ENCODE data around the gene CNRIP1.

The CNRIP1 gene

DNA sequence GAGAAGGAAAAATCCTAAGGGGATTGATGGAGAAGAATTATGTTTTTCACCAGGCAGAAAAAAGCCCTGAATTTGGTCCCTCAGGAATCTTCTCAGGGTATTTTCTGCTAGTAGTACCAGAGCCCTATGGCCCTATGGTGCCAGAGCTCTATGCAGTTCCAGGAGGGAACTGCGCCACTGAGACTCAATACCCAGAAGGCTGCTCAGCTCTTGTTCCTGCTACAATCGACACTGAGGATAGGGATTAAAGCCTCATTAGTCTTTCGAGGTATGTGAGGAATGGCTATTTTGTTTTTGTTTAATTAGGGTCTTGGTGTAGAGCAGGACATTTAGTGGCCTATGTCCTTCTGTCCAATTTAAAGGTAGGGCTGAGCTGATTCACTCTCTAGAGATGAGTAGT is 45.7 kb downstream of the CNRIP1 start:
- DNase-seq (ENCODE audit: low read depth): no peak
- TF ChIP-seq, protein P1, sequence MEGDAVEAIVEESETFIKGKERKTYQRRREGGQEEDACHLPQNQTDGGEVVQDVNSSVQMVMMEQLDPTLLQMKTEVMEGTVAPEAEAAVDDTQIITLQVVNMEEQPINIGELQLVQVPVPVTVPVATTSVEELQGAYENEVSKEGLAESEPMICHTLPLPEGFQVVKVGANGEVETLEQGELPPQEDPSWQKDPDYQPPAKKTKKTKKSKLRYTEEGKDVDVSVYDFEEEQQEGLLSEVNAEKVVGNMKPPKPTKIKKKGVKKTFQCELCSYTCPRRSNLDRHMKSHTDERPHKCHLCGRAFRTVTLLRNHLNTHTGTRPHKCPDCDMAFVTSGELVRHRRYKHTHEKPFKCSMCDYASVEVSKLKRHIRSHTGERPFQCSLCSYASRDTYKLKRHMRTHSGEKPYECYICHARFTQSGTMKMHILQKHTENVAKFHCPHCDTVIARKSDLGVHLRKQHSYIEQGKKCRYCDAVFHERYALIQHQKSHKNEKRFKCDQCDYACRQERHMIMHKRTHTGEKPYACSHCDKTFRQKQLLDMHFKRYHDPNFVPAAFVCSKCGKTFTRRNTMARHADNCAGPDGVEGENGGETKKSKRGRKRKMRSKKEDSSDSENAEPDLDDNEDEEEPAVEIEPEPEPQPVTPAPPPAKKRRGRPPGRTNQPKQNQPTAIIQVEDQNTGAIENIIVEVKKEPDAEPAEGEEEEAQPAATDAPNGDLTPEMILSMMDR (IDR thresholded peaks at IDR 0.05; ENCODE audit: insufficient read depth, low read depth, low read length, missing control alignments): no peak
- no peak overlapping the region for H3K4me3 ChIP-seq (ENCODE audit: low read depth, low read length)

DNA sequence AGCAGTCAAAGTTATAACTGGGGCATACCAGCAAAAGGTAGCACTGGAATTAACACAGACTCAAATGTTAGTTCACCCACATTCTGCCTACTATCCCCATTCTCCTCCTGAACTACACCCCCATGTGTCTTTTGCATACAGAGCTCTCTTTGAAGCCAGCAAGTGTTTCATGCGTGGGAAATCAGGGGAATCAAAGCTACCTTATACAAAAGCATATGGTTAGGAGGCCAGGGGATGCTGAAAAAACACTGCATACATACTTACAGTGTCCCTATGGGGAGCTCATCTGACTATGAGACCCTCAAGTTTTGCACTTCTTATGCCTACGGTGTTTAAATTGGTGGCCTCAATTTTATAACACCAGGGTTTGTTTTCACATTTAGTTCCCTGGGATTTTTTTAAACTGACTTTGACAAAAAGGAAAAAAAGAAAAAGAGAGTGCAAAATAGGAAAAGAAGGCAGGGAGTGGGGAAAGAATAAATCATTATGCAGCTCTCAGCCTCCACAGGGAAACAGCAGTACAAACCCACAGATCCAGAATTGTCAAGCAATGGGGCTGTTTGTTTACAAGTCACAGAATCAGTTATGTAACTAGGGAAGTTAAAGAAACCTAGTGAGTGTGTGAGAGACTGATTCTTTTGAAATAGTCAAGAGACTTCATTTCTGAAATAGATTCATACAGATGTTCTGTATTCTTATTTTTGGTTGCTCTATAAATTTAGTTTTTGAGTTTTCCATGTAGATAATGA is 47.3 kb downstream of the CNRIP1 start:
- H3K4me3 ChIP-seq (ENCODE audit: low read depth, low read length): no peak overlapping the region
- TF ChIP-seq, protein P1 (IDR thresholded peaks at IDR 0.05; ENCODE audit: insufficient read depth, low read depth, low read length, missing control alignments): no peak
- no peak for DNase-seq (ENCODE audit: low read depth)

DNA sequence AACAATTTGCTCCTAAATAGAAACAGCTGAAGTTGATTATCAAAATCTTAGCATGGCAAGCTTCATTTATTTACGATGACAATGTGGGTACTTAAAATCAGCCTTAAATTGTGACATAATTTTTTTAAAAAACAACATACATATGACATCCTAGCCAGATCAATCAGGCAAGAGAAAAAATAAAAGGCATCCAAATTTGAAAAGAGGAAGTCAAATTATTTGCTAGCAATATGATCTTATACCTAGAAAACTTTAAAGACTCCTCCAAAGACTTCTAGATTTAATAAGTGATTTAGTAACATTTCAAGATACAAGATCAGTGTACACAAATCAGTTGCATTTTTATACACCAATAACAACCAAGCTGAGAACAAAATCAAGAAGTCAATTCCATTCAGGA is 53.1 kb downstream of the CNRIP1 start:
- DNase-seq (ENCODE audit: low read depth): no peak
- no peak overlapping the region for H3K4me3 ChIP-seq (ENCODE audit: low read depth, low read length)
- TF ChIP-seq, protein P1 (IDR thresholded peaks at IDR 0.05; ENCODE audit: insufficient read depth, low read depth, low read length, missing control alignments): no peak

DNA sequence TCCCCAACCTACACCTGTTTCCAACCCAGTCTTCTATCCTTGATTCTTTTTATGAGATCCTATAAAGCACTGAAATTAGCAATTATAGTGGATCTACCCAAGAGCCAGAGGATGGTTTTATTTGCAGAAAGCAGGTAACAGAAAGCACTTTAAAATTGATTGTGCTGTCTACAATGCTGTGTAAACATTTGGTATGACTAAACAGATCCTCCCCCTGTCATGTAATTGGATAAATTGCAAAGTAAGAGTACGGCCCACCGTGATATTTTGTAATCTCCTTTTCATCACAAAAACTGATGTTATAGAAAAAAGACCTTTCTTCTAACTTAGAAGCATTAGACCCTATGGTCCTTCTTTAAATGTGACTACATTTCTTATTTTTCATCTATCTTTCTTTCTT is 56.1 kb downstream of the CNRIP1 start:
- no peak overlapping the region for H3K4me3 ChIP-seq (ENCODE audit: low read depth, low read length)
- DNase-seq (ENCODE audit: low read depth): no peak
- TF ChIP-seq, protein P1 (IDR thresholded peaks at IDR 0.05; ENCODE audit: insufficient read depth, low read depth, low read length, missing control alignments): no peak

DNA sequence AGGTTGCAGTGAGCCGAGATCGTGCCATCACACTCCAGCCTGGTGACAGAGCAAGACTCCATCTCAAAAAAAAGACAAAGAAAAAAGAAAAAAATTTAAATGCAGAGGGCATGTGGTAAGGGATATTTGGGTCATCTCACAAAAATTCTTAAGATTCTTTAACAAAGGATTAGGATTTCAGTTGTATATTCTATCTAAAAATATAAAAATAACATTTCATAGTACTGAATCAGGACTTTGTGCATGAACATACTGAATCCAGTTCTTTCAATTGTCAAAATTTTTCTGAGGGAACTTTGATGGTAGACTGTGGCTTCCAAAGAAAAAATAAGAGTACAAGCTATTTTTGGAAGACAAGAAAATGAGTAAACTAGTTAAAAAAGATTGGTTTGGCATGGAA is 60.9 kb downstream of the CNRIP1 start:
- H3K4me3 ChIP-seq (ENCODE audit: low read depth, low read length): no peak overlapping the region
- DNase-seq (ENCODE audit: low read depth): no peak
- TF ChIP-seq, protein P1 (IDR thresholded peaks at IDR 0.05; ENCODE audit: insufficient read depth, low read depth, low read length, missing control alignments): no peak

DNA sequence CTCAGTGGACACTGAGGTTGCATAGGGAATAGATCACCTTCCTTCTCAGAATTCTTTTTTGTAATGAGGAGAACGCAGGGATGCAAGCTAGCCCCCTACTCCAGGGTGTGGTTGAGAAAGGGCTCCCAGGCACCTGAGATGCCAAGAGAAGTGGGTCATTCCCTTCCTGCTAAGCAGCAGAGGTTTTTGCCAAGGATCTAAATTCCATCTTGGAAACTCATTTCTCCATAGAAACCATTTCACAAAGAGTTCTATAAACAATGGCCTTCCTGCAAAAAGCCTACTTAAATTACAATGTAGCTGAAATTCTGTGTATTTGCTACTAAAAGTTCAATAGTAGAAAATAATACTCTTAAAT is 63.7 kb downstream of the CNRIP1 start:
- H3K4me3 ChIP-seq (ENCODE audit: low read depth, low read length): no peak overlapping the region
- TF ChIP-seq, protein P1 (IDR thresholded peaks at IDR 0.05; ENCODE audit: insufficient read depth, low read depth, low read length, missing control alignments): no peak
- no peak for DNase-seq (ENCODE audit: low read depth)
